Upper lobe of left lung (tissue), 6 donors: Measurements from ENCODE around the gene DCPS. TPM values are rescaled to one million over a fixed set of nuclear protein-coding genes. Genes with fewer than 3 reads are reported as not detected.

Source experiments
- ATAC-seq, 2 donors: fragments of 200-7000 bp; cut with Tn5 transposase; one replicate each; pipeline ENCODE4 v1.9.1; 2022; ENCODE audit warnings: mild to moderate bottlenecking in 2 of 2, moderate library complexity in 2 of 2; ENCODE audit not compliant: low FRiP score in 2 of 2
- DNase-seq, 2 donors: peaks; one replicate each; pipeline ENCODE4 v3.0.0-alpha.2; 2019 to 2020
- H3K27ac ChIP-seq, 4 donors: fragments of 200-600 bp; sonication (generic); one replicate each; pipeline ENCODE4 v1.5.1; 2016 to 2019
- H3K27me3 ChIP-seq, 4 donors: fragments of 200-600 bp; sonication (generic); one replicate each; pipeline ENCODE4 v1.5.1; 2017 to 2019
- H3K36me3 ChIP-seq, 4 donors: fragments of 200-600 bp; sonication (generic); one replicate each; pipeline ENCODE4 v1.5.1; 2016 to 2019
- H3K4me1 ChIP-seq, 4 donors: fragments of 200-600 bp; sonication (generic); one replicate each; pipeline ENCODE4 v1.5.1; 2018 to 2019
- H3K4me3 ChIP-seq, 4 donors: fragments of 200-600 bp; sonication (generic); one replicate each; pipeline ENCODE4 v1.5.1; 2017 to 2019; ENCODE audit warnings: mild to moderate bottlenecking in 2 of 4, moderate library complexity in 1 of 4
- H3K9me3 ChIP-seq, 4 donors: fragments of 200-600 bp; sonication (generic); one replicate each; pipeline ENCODE4 v1.5.1; 2018 to 2019
- EP300 ChIP-seq, 4 donors: sonication (generic); formaldehyde crosslinking; IDR thresholded peaks; one replicate each; pipeline ENCODE4 v1.5.1; 2017; ENCODE audit warnings: antibody characterized with exemption in 4 of 4, control low read depth in 2 of 4
- POLR2A ChIP-seq, 4 donors: fragments of 450-650 bp; IDR thresholded peaks; one replicate each; pipeline ENCODE4 v1.5.1; 2016 to 2017; ENCODE audit warnings: antibody characterized with exemption in 4 of 4, mild to moderate bottlenecking in 2 of 4
- POLR2AphosphoS5 ChIP-seq, 2 donors: sonication (generic); formaldehyde crosslinking; IDR thresholded peaks; one replicate each; pipeline ENCODE4 v1.5.1; 2017; ENCODE audit warnings: antibody characterized with exemption in 2 of 2
- WGBS, 2 donors: methylation state at CpG; one replicate each; pipeline ENCODE4 v1.1.5; 2017 to 2018; 5-methylcytosine and 5-hydroxymethylcytosine counted together
- total RNA-seq, 6 donors: library from RNA; depleted of rRNA in 4 of 6; stranded (reverse); fragments of >200 nt in 4 of 6; gene quantifications; one replicate each; pipeline versions ENCODE4 v1.1.0 to v1.2.1, GENCODE V29; 2016 to 2021
- TF ChIP-seq, protein P1 (sequence below), 6 experiments: fragments of 450-650 bp in 4 of 6; fragments of 200-600 bp in 2 of 6; sonication (generic) in 2 of 6; IDR thresholded peaks; one replicate each; pipeline ENCODE4 v1.5.1; 2016 to 2019; ENCODE audit warnings: antibody characterized with exemption in 6 of 6
- donor health status: DM: no; HTN: no; CAD: no; lungs with moderate emphysema.
- donor health status: DM: no; HTN: yes; CAD: no; lungs with severe emphysema.

DCPS gene
- total RNA-seq, 6 donors from 2014 or later, result 6.3 to 21.4 (median 14.1) TPM

DNA sequence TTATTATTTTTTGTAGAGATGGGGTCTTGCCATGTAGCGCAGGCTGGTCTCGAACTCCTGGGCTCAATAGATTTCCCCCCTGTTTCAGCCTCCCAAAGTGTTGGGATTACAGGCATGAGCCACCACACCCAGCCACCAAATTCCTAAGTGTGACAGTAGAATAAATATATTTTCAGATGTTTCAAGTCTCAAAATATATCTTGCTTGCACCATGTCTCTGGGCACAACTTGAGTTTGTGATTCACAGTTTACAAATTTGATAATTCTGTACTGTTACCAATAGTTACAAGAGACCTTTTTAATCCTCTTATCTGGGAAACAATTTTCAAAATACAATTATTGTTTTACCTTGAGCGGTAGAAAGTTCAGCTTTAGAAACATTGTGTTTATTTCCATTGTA lies 19.1 kb downstream of the DCPS start:
- 98 to 99% methylated on average over 3 of the region's 3 CpGs for WGBS, 2 donors
- peaks cover 14 to 18% (median 15%) of the 10 kb centered on the region in 4 donors for H3K4me1 ChIP-seq

DNA sequence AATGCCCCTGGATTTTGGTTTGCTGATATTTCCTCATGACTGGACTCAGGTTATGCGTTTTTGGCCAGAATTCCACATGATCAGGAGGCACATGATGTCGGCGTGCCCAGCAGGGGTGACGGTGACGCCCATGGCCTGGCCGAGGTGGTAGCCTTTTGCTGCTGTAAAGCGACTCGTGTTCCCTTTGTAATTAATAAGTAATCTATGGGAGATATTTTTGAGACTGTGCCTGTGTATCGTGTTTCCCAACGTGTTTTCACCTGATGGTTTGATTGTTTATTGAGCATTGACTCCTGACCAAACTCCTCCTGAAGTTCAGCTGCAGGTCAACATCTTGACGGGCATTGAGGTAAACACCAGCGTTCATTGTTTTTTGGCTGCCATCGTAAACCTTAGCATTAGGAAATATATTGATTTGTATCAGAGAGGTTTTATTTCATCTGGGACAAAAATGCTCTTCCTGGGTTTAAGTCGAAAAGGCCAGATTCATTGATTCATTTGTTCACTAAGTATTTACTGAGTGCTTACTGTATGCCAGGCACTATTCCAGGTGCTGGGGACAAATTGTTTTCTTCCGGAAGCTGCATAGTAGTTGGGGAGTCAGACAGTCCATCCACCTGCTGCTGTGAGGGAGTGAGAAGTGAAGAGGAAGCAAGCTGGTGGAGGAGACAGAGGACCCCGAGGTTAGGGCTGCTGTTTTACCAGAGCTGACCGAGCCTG lies 23.6 kb downstream of the DCPS start:
- TF ChIP-seq POLR2A (IDR thresholded peaks at IDR 0.05), result no peak
- Histone ChIP-seq H3K9me3 (no peaks in the 10 kb centered on the region), H3K4me3 (no peak overlapping the region), H3K27me3 (no peaks in the 10 kb centered on the region), H3K4me1 (no peaks in the 10 kb centered on the region), H3K36me3 (peaks cover 0 to 19% (median 6%) of the 10 kb centered on the region in 4 donors), H3K27ac (no peak overlapping the region)
- no peak for ATAC-seq
- WGBS, 2 donors, result 87 to 90% methylated on average over 17 of the region's 17 CpGs
- no peak for DNase-seq

More for the DNA sequence above, 19.1 kb downstream of the DCPS start:
- TF ChIP-seq POLR2AphosphoS5 (IDR thresholded peaks at IDR 0.05) (no peak), EP300 (IDR thresholded peaks at IDR 0.05) (no peak), POLR2A (IDR thresholded peaks at IDR 0.05) (no peak)
- TF ChIP-seq, protein P1, sequence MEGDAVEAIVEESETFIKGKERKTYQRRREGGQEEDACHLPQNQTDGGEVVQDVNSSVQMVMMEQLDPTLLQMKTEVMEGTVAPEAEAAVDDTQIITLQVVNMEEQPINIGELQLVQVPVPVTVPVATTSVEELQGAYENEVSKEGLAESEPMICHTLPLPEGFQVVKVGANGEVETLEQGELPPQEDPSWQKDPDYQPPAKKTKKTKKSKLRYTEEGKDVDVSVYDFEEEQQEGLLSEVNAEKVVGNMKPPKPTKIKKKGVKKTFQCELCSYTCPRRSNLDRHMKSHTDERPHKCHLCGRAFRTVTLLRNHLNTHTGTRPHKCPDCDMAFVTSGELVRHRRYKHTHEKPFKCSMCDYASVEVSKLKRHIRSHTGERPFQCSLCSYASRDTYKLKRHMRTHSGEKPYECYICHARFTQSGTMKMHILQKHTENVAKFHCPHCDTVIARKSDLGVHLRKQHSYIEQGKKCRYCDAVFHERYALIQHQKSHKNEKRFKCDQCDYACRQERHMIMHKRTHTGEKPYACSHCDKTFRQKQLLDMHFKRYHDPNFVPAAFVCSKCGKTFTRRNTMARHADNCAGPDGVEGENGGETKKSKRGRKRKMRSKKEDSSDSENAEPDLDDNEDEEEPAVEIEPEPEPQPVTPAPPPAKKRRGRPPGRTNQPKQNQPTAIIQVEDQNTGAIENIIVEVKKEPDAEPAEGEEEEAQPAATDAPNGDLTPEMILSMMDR (IDR thresholded peaks at IDR 0.05), result no peak
- ATAC-seq, result no peak
- Histone ChIP-seq H3K27ac (no peak overlapping the region), H3K9me3 (no peaks in the 10 kb centered on the region), H3K27me3 (no peaks in the 10 kb centered on the region), H3K36me3 (peaks cover 0 to 5% (median 0%) of the 10 kb centered on the region in 4 donors), H3K4me3 (no peak overlapping the region)
- no peak for DNase-seq

DNA sequence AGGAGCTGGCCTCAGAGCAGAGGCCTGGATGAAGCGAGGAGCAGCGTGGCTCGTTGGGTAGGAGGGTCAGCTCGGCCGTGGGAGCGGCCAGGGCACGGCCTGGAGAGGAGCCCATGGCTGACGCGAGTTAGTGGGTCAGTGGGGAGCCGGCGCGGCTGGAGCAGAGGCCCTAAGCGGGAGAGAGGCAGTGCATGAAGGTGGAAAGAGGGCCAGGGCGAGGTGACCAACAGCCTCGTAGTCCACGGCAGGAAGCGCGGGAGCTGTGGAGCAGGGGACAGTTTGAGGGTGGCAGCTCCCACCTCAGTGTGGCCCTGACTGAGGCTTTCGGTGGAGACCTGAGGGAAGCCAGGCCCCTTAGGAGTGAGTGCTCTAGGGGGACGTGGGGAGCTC lies 24.1 kb downstream of the DCPS start:
- Histone ChIP-seq H3K36me3 (peaks cover 0 to 20% (median 6%) of the 10 kb centered on the region in 4 donors), H3K27me3 (no peaks in the 10 kb centered on the region), H3K4me3 (no peak overlapping the region), H3K27ac (no peak overlapping the region), H3K4me1 (no peaks in the 10 kb centered on the region), H3K9me3 (no peaks in the 10 kb centered on the region)
- DNase-seq, result no peak
- TF ChIP-seq POLR2A (IDR thresholded peaks at IDR 0.05) (no peak), POLR2AphosphoS5 (IDR thresholded peaks at IDR 0.05) (no peak), EP300 (IDR thresholded peaks at IDR 0.05) (no peak)
- TF ChIP-seq, protein P1 (IDR thresholded peaks at IDR 0.05), result no peak
- whole genome bisulfite sequencing, 2 donors, result 90 to 92% methylated on average over 19 to 20 of the region's 20 CpGs
- no peak for ATAC-seq

DNA sequence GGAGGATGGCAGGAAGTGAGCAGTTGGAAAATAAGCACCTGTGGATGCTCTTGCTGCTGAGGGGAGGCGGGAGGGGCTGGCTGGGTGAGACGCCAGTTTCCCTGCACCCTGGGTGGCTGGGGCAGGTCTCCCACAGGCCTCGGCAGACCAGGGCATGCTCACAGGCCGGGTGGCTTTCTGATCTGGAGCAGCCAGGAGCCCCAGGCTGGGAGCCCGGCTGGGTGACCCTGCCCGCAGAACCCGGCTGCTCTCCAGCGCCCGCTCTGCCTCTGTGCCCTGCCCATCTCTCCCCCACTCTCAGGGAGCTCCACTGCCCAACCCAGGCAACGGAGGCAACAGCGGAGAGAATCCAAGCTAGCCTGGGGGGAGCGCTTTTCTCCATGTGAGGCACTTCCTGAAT lies 24.6 kb downstream of the DCPS start:
- Histone ChIP-seq H3K9me3 (no peaks in the 10 kb centered on the region), H3K4me3 (no peak overlapping the region), H3K4me1 (no peaks in the 10 kb centered on the region), H3K27ac (no peak overlapping the region), H3K27me3 (no peaks in the 10 kb centered on the region), H3K36me3 (peaks cover 0 to 20% (median 6%) of the 10 kb centered on the region in 4 donors)
- DNase-seq, result no peak
- no peak for ATAC-seq
- 93 to 96% methylated on average over 5 to 12 of the region's 12 CpGs for WGBS, 2 donors
- TF ChIP-seq, protein P1 (IDR thresholded peaks at IDR 0.05), result no peak

DNA sequence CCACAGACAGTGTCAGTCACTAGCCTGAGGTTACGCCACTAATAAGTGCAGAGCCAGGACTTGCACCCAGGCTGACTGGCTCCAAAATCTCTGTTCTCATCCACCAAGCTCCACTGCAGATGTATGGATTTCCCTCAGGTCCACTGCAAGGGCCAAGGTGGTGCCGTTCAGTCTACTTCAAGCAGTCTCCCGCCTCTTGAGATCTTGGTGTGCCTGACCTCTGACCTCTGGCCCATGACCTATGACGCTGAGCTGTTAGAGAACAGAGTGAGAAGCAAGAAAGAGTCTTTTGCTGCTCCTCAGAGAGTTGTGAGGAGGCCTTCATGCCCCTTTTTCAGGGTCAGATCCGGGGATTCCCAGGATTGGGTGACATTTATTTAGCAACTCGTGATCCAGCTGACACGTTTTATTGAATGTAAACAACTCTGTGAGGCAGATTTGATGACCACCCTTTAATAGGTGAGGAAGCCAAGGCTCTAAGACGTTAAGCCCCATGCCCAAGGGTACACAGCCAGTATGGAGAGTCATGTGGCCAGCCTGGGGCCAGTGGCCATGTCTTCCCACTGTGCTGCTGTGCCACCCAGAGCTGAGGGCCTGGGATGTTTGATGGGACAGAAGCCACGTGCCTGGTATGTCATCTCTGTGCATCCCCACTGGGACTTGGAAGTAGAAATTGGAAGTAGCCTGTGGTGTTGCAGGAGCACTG lies 25.2 kb downstream of the DCPS start:
- H3K27me3 ChIP-seq, result no peaks in the 10 kb centered on the region
- peaks cover 0 to 18% (median 6%) of the 10 kb centered on the region in 4 donors for H3K36me3 ChIP-seq
- no peak for DNase-seq
- H3K9me3 ChIP-seq, result no peaks in the 10 kb centered on the region
- H3K4me1 ChIP-seq, result no peaks in the 10 kb centered on the region
- TF ChIP-seq POLR2A (IDR thresholded peaks at IDR 0.05), result no peak
- no peak for TF ChIP-seq EP300 (IDR thresholded peaks at IDR 0.05)
- TF ChIP-seq, protein P1 (IDR thresholded peaks at IDR 0.05), result no peak
- TF ChIP-seq POLR2AphosphoS5 (IDR thresholded peaks at IDR 0.05), result no peak
- no peak overlapping the region for H3K27ac ChIP-seq
- 72 to 79% methylated on average over 7 to 9 of the region's 9 CpGs for WGBS, 2 donors
- no peak for ATAC-seq
- no peak overlapping the region for H3K4me3 ChIP-seq
